GM18867 (cell line): ENCODE data around the gene PRR13.

ENCODE experiments used
- ATAC-seq: cut with Tn5 transposase; IDR thresholded peaks from one replicate; pipeline ENCODE4 v1.9.1; 2021; ENCODE audit warnings: mild to moderate bottlenecking, moderate library complexity; ENCODE audit not compliant: unreplicated experiment

PRR13 gene

DNA sequence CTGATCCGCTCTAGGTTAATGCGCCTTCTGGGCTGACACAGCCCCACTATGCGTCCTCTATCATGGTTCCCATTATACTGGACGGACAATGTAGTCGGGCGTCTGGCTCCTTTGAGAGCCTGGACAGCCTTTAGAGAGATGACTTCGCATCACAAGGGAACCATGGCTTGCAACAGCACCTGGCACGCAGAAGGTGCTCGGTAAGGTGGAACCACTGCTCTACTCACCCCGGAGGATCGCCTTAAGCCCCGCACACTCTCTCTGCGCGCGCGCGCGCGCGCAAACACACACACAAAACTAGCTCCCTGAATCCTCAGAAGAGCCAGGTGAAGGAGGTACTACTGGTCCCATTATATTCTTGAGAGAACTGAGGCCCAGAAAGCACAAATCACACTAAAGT is 50.7 kb downstream of the PRR13 start:
- ATAC-seq = no peak

DNA sequence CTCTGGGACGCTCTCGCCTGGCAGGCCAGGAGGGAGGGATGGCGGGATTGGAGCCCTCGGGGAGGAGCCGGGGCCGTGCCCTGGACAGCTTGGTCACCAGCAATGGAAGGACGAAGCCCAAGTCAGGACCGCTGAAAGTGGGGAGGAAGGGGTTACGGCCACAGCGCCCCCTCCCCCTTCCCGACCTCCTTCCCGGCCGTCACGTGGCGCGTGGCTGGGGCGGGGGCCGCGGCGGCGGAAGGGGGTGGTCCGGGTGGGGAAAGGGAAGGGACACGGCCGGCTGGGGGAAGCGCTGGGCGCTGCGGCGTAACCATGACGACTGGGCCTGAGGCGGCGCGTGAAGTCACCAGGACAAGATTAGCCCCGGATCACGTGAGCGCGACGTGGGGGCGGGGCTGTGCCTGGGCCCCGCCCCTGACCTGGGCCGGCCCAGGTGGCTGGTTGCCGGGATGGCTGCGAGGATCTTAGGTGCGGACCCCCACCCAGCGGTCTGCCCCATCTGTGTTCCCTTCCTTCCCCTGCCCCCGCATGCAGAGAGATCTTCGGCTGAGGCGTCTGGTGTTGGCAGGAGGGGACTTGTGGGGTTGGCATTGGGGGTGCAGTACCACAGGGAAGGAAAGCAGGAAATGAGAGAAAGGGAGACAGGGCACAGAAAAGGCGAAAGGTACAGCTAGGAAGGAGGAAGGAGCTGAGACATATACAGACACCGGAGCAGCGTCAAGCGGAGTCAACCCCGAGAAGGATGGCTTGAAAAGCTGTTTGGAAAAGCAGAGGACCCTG is 51.5 kb downstream of the PRR13 start:
- peak; percentile 93 for ATAC-seq

GRCh38 chr12:53493610-53494391 is 52.3 kb downstream of the PRR13 start:
- ATAC-seq = no peak
